ENCODE results near the gene ZNF888.

Gene ZNF888

GRCh38 chr19:52922841-52923777, at the start of gene ZNF888:
TSS of gene ZNF888 (minus strand) at chr19:52923428. CDS start at chr19:52917873, 5,555 bp downstream.
- H3K4me3 ChIP-seq = peak within 1 kb of the TSS; percentile 61
- H3K36me3 ChIP-seq (replicated peaks) = 0 out of 2 replicates have a peak, but pooled peaks cover 3% of the 10 kb centered on the region
- DNase-seq (ENCODE audit: low spot score in 2 of 2) = peak; percentile 70 to 88
- no peaks in the 10 kb centered on the region for H3K27me3 ChIP-seq (ENCODE audit: low read depth)
- in situ Hi-C loops (cut with MboI; ENCODE audit: low sequenced_read_pairs) = no loop called here
- no peaks in the 10 kb centered on the region for H3K4me1 ChIP-seq
- H3K9me3 ChIP-seq = no peaks in the 10 kb centered on the region

GRCh38 chr19:52967772-52968171, 44.5 kb upstream of the ZNF888 start:
- DNase-seq (ENCODE audit: low spot score in 2 of 2) = no peak
- in situ Hi-C loops (cut with MboI; ENCODE audit: low sequenced_read_pairs) = no loop called here
- H3K4me1 ChIP-seq = no peaks in the 10 kb centered on the region
- H3K27me3 ChIP-seq (ENCODE audit: low read depth) = no peaks in the 10 kb centered on the region
- H3K36me3 ChIP-seq (replicated peaks) = no peaks in the 10 kb centered on the region
- no peaks in the 10 kb centered on the region for H3K9me3 ChIP-seq
- no peak overlapping the region for H3K4me3 ChIP-seq

- no peak for DNase-seq (ENCODE audit: low spot score in 2 of 2)
- no peaks in the 10 kb centered on the region for H3K36me3 ChIP-seq (replicated peaks)
- no peaks in the 10 kb centered on the region for H3K4me1 ChIP-seq
- H3K9me3 ChIP-seq = peaks cover 4% of the 10 kb centered on the region; the same call in 1 of the 2 replicates
- in situ Hi-C loops (cut with MboI; ENCODE audit: low sequenced_read_pairs) = no loop called here
- no peaks in the 10 kb centered on the region for H3K27me3 ChIP-seq (ENCODE audit: low read depth)
- H3K4me3 ChIP-seq = peak overlapping the region; percentile 66
Observed at GRCh38 chr19:52963247-52963618, 40.0 kb upstream of the ZNF888 start.

GRCh38 chr19:52962394-52963246, 39.4 kb upstream of the ZNF888 start, which contains the start of gene ZNF816:
TSS of gene ZNF816 (minus strand) at chr19:52962881. CDS start at chr19:52956089, 6,792 bp downstream.
- peak within 1 kb of the TSS; percentile 66 for H3K4me3 ChIP-seq
- no peaks in the 10 kb centered on the region for H3K4me1 ChIP-seq
- H3K27me3 ChIP-seq (ENCODE audit: low read depth) = no peaks in the 10 kb centered on the region
- peak; percentile 88 to 98 for DNase-seq (ENCODE audit: low spot score in 2 of 2)
- in situ Hi-C loops (cut with MboI; ENCODE audit: low sequenced_read_pairs) = no loop called here
- peaks cover 6% of the 10 kb centered on the region; the same call in 1 of the 2 replicates for H3K9me3 ChIP-seq
- no peaks in the 10 kb centered on the region for H3K36me3 ChIP-seq (replicated peaks)

- no peak for DNase-seq (ENCODE audit: low spot score in 2 of 2)
Observed at GRCh38 chr19:52961981-52962380, 38.8 kb upstream of the ZNF888 start.

GRCh38 chr19:52959613-52960295, 36.5 kb upstream of the ZNF888 start:
- in situ Hi-C loops (cut with MboI; ENCODE audit: low sequenced_read_pairs) = no loop called here
- peaks cover 10% of the 10 kb centered on the region for H3K9me3 ChIP-seq
- no peaks in the 10 kb centered on the region for H3K4me1 ChIP-seq
- H3K36me3 ChIP-seq (replicated peaks) = no peaks in the 10 kb centered on the region; the same call in 1 of the 2 replicates
- H3K4me3 ChIP-seq = no peak overlapping the region
- H3K27me3 ChIP-seq (ENCODE audit: low read depth) = no peaks in the 10 kb centered on the region
- no peak for DNase-seq (ENCODE audit: low spot score in 2 of 2)

More at GRCh38 chr19:52961981-52962380, 38.8 kb upstream of the ZNF888 start:
- Histone ChIP-seq H3K36me3 (replicated peaks) (no peaks in the 10 kb centered on the region), H3K27me3 (ENCODE audit: low read depth) (no peaks in the 10 kb centered on the region), H3K9me3 (peaks cover 9% of the 10 kb centered on the region), H3K4me1 (no peaks in the 10 kb centered on the region), H3K4me3 (peak overlapping the region; percentile 66)
- in situ Hi-C loops (cut with MboI; ENCODE audit: low sequenced_read_pairs) = no loop called here

GRCh38 chr19:52957591-52957990, 34.4 kb upstream of the ZNF888 start:
- Histone ChIP-seq H3K27me3 (ENCODE audit: low read depth) (no peaks in the 10 kb centered on the region), H3K36me3 (replicated peaks) (peaks cover 7% of the 10 kb centered on the region; the same call in 1 of the 2 replicates), H3K9me3 (peaks cover 13% of the 10 kb centered on the region), H3K4me3 (no peak overlapping the region), H3K4me1 (no peaks in the 10 kb centered on the region)
- DNase-seq (ENCODE audit: low spot score in 2 of 2) = no peak
- in situ Hi-C loops (cut with MboI; ENCODE audit: low sequenced_read_pairs) = no loop called here

GRCh38 chr19:52956917-52957316, 33.7 kb upstream of the ZNF888 start:
- no peak for DNase-seq (ENCODE audit: low spot score in 2 of 2)
- in situ Hi-C loops (cut with MboI; ENCODE audit: low sequenced_read_pairs) = no loop called here
- H3K4me3 ChIP-seq = no peak overlapping the region
- no peaks in the 10 kb centered on the region for H3K27me3 ChIP-seq (ENCODE audit: low read depth)
- H3K36me3 ChIP-seq (replicated peaks) = peaks cover 13% of the 10 kb centered on the region
- peaks cover 20% of the 10 kb centered on the region for H3K9me3 ChIP-seq
- H3K4me1 ChIP-seq = no peaks in the 10 kb centered on the region

- no peak for DNase-seq (ENCODE audit: low spot score in 2 of 2)
- H3K27me3 ChIP-seq (ENCODE audit: low read depth) = no peaks in the 10 kb centered on the region
- H3K36me3 ChIP-seq (replicated peaks) = peaks cover 35% of the 10 kb centered on the region
- peaks cover 32% of the 10 kb centered on the region for H3K9me3 ChIP-seq
- H3K4me1 ChIP-seq = no peaks in the 10 kb centered on the region
- in situ Hi-C loops (cut with MboI; ENCODE audit: low sequenced_read_pairs) = no loop called here
- H3K4me3 ChIP-seq = no peak overlapping the region
Observed at GRCh38 chr19:52949422-52949821, 26.2 kb upstream of the ZNF888 start.

GRCh38 chr19:52948025-52948770, 25.0 kb upstream of the ZNF888 start:
- H3K4me1 ChIP-seq = no peaks in the 10 kb centered on the region
- H3K9me3 ChIP-seq = peaks cover 32% of the 10 kb centered on the region
- no peak overlapping the region for H3K4me3 ChIP-seq
- H3K27me3 ChIP-seq (ENCODE audit: low read depth) = no peaks in the 10 kb centered on the region
- H3K36me3 ChIP-seq (replicated peaks) = peaks cover 32% of the 10 kb centered on the region
- in situ Hi-C loops (cut with MboI; ENCODE audit: low sequenced_read_pairs) = no loop called here
- no peak for DNase-seq (ENCODE audit: low spot score in 2 of 2)

- in situ Hi-C loops (cut with MboI; ENCODE audit: low sequenced_read_pairs) = no loop called here
- H3K4me1 ChIP-seq = no peaks in the 10 kb centered on the region
- H3K9me3 ChIP-seq = peaks cover 22% of the 10 kb centered on the region
- no peaks in the 10 kb centered on the region for H3K27me3 ChIP-seq (ENCODE audit: low read depth)
- DNase-seq (ENCODE audit: low spot score in 2 of 2) = no peak
- H3K4me3 ChIP-seq = no peak overlapping the region
- peaks cover 19% of the 10 kb centered on the region for H3K36me3 ChIP-seq (replicated peaks)
Observed at GRCh38 chr19:52946322-52947310, 23.4 kb upstream of the ZNF888 start.
